Measurements from ENCODE around the gene JARID2.

JARID2 gene

DNA sequence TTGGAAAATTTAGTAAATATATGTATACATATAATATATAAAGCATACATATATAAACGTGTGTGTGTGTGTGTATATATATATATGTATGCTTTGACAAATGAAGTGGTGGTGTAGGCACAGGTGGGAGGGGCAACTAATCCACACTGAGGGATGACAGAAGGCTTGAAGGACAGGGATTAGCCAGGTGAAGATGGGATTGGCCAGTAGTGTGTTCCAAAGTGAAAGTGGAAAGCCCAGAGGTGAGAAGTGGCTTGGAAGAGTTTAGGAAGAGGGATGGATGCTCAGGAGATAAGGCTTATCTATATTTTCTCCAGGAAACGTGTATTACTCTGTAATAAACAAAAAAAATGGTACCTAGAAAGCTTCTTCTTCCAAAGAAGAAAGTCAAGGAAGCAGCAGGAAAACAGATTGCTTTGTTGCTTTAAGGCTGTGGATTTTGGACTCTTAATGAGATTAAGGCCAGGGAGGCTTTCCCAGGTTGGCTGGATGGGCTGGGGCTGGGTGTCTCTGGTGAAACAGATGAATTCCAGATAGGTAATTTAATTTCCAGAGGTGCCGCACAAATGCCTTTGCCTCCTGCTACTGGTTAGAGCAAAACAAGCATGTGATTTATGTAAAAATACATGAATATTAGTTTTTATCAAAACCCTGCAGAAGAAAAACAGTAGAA, 63.9 kb downstream of the JARID2 start:
- no peak overlapping the region for H3K4me3 ChIP-seq (ENCODE audit: low read depth, low read length, poor library complexity, severe bottlenecking)
- no peak overlapping the region for H3K27ac ChIP-seq (ENCODE audit: low read depth, low read length, poor library complexity, severe bottlenecking)
- no peaks in the 10 kb centered on the region for H3K4me1 ChIP-seq (ENCODE audit: insufficient read depth, low read length, severe bottlenecking)
- no peaks in the 10 kb centered on the region for H3K36me3 ChIP-seq (ENCODE audit: insufficient read depth, low read length)
- no peaks in the 10 kb centered on the region for H3K9me3 ChIP-seq (ENCODE audit: low read length)
- H3K4me2 ChIP-seq (ENCODE audit: low read length) = no peak overlapping the region
- no peaks in the 10 kb centered on the region for H3K27me3 ChIP-seq (ENCODE audit: insufficient read depth, low read length)
- H2AFZ ChIP-seq (ENCODE audit: low read length) = no peak overlapping the region
- TF ChIP-seq, protein P1, sequence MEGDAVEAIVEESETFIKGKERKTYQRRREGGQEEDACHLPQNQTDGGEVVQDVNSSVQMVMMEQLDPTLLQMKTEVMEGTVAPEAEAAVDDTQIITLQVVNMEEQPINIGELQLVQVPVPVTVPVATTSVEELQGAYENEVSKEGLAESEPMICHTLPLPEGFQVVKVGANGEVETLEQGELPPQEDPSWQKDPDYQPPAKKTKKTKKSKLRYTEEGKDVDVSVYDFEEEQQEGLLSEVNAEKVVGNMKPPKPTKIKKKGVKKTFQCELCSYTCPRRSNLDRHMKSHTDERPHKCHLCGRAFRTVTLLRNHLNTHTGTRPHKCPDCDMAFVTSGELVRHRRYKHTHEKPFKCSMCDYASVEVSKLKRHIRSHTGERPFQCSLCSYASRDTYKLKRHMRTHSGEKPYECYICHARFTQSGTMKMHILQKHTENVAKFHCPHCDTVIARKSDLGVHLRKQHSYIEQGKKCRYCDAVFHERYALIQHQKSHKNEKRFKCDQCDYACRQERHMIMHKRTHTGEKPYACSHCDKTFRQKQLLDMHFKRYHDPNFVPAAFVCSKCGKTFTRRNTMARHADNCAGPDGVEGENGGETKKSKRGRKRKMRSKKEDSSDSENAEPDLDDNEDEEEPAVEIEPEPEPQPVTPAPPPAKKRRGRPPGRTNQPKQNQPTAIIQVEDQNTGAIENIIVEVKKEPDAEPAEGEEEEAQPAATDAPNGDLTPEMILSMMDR (IDR thresholded peaks at IDR 0.05; ENCODE audit: low read length) = no peak
- TF ChIP-seq EZH2 (IDR thresholded peaks at IDR 0.05; ENCODE audit: borderline replicate concordance, low read length) = no peak
- no peaks in the 10 kb centered on the region for H3K79me2 ChIP-seq (ENCODE audit: insufficient read depth, low read length)
- no peaks in the 10 kb centered on the region for H3F3A ChIP-seq (ENCODE audit: insufficient read depth, low read length)
- no peak overlapping the region for H3K9ac ChIP-seq (ENCODE audit: low read length)
- no peaks in the 10 kb centered on the region for H4K20me1 ChIP-seq (ENCODE audit: insufficient read depth, low read length)
- H3K9me2 ChIP-seq (ENCODE audit: low read depth, low read length) = no peaks in the 10 kb centered on the region

DNA sequence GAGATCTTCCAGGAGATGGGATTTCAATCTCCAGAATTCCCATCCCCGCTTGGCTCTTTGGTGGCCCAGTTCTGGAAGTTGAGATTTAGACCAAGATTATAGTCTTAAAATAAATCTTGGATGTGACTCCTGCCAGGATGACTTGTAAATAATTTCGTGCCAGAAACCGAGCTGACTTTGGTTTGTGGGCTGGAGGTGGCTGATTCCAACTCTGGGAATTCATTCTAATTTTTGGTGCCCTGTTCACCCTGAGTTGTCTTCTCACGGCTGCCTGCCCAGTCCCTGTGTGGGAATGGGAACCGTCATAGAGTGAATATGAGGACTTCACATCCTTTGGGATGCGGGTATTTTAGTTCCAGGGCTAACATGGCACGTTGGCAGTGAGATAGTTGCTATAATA, 64.8 kb downstream of the JARID2 start:
- Histone ChIP-seq H3F3A (ENCODE audit: insufficient read depth, low read length) (no peaks in the 10 kb centered on the region), H3K4me3 (ENCODE audit: low read depth, low read length, poor library complexity, severe bottlenecking) (no peak overlapping the region), H3K36me3 (ENCODE audit: insufficient read depth, low read length) (no peaks in the 10 kb centered on the region), H2AFZ (ENCODE audit: low read length) (no peak overlapping the region), H3K9me3 (ENCODE audit: low read length) (no peaks in the 10 kb centered on the region), H3K9me2 (ENCODE audit: low read depth, low read length) (no peaks in the 10 kb centered on the region), H3K79me2 (ENCODE audit: insufficient read depth, low read length) (no peaks in the 10 kb centered on the region), H3K9ac (ENCODE audit: low read length) (no peak overlapping the region), H3K27me3 (ENCODE audit: insufficient read depth, low read length) (no peaks in the 10 kb centered on the region), H3K4me2 (ENCODE audit: low read length) (no peak overlapping the region), H4K20me1 (ENCODE audit: insufficient read depth, low read length) (no peaks in the 10 kb centered on the region), H3K4me1 (ENCODE audit: insufficient read depth, low read length, severe bottlenecking) (no peaks in the 10 kb centered on the region), H3K27ac (ENCODE audit: low read depth, low read length, poor library complexity, severe bottlenecking) (no peak overlapping the region)
- TF ChIP-seq, protein P1 (IDR thresholded peaks at IDR 0.05; ENCODE audit: low read length) = no peak
- TF ChIP-seq EZH2 (IDR thresholded peaks at IDR 0.05; ENCODE audit: borderline replicate concordance, low read length) = no peak

DNA sequence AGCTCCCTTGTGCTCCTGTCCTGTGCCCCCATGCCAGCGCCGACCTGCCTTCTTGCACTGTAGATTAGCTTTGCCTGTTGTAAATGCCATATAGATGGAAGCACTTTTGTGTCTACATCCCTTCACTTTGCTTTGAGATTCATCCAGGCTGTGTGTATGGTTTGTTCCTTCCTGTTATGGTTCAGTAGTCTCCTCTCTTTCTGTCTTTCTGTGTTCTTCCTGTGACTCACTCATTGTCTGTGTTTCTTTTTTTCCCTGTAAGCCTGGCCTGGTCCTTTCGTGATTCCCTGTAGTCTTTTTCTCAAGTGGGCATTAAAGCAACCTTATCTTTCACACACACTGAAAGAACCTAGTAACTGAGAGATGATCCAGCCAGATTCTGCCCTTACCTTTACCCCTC, 66.6 kb downstream of the JARID2 start:
- H3K4me1 ChIP-seq (ENCODE audit: insufficient read depth, low read length, severe bottlenecking) = no peaks in the 10 kb centered on the region
- H3K9me3 ChIP-seq (ENCODE audit: low read length) = no peaks in the 10 kb centered on the region
- no peaks in the 10 kb centered on the region for H3F3A ChIP-seq (ENCODE audit: insufficient read depth, low read length)
- no peaks in the 10 kb centered on the region for H3K9me2 ChIP-seq (ENCODE audit: low read depth, low read length)
- no peak overlapping the region for H3K27ac ChIP-seq (ENCODE audit: low read depth, low read length, poor library complexity, severe bottlenecking)
- TF ChIP-seq, protein P1 (IDR thresholded peaks at IDR 0.05; ENCODE audit: low read length) = no peak
- TF ChIP-seq EZH2 (IDR thresholded peaks at IDR 0.05; ENCODE audit: borderline replicate concordance, low read length) = no peak
- H3K27me3 ChIP-seq (ENCODE audit: insufficient read depth, low read length) = no peaks in the 10 kb centered on the region
- H2AFZ ChIP-seq (ENCODE audit: low read length) = no peak overlapping the region
- no peak overlapping the region for H3K4me2 ChIP-seq (ENCODE audit: low read length)
- H4K20me1 ChIP-seq (ENCODE audit: insufficient read depth, low read length) = no peaks in the 10 kb centered on the region
- no peaks in the 10 kb centered on the region for H3K79me2 ChIP-seq (ENCODE audit: insufficient read depth, low read length)
- H3K9ac ChIP-seq (ENCODE audit: low read length) = no peak overlapping the region
- H3K36me3 ChIP-seq (ENCODE audit: insufficient read depth, low read length) = no peaks in the 10 kb centered on the region
- H3K4me3 ChIP-seq (ENCODE audit: low read depth, low read length, poor library complexity, severe bottlenecking) = no peak overlapping the region

All from OCI-LY1 (cell line).